HG03045 (cell line): Measurements from ENCODE around the gene TATDN2.

Experiments
- ATAC-seq: cut with Tn5 transposase; IDR thresholded peaks from one replicate; pipeline ENCODE4 v1.9.1; 2021; ENCODE audit warnings: mild to moderate bottlenecking, moderate library complexity; ENCODE audit not compliant: unreplicated experiment

The TATDN2 gene, protein sequence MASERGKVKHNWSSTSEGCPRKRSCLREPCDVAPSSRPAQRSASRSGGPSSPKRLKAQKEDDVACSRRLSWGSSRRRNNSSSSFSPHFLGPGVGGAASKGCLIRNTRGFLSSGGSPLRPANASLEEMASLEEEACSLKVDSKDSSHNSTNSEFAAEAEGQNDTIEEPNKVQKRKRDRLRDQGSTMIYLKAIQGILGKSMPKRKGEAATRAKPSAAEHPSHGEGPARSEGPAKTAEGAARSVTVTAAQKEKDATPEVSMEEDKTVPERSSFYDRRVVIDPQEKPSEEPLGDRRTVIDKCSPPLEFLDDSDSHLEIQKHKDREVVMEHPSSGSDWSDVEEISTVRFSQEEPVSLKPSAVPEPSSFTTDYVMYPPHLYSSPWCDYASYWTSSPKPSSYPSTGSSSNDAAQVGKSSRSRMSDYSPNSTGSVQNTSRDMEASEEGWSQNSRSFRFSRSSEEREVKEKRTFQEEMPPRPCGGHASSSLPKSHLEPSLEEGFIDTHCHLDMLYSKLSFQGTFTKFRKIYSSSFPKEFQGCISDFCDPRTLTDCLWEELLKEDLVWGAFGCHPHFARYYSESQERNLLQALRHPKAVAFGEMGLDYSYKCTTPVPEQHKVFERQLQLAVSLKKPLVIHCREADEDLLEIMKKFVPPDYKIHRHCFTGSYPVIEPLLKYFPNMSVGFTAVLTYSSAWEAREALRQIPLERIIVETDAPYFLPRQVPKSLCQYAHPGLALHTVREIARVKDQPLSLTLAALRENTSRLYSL

DNA sequence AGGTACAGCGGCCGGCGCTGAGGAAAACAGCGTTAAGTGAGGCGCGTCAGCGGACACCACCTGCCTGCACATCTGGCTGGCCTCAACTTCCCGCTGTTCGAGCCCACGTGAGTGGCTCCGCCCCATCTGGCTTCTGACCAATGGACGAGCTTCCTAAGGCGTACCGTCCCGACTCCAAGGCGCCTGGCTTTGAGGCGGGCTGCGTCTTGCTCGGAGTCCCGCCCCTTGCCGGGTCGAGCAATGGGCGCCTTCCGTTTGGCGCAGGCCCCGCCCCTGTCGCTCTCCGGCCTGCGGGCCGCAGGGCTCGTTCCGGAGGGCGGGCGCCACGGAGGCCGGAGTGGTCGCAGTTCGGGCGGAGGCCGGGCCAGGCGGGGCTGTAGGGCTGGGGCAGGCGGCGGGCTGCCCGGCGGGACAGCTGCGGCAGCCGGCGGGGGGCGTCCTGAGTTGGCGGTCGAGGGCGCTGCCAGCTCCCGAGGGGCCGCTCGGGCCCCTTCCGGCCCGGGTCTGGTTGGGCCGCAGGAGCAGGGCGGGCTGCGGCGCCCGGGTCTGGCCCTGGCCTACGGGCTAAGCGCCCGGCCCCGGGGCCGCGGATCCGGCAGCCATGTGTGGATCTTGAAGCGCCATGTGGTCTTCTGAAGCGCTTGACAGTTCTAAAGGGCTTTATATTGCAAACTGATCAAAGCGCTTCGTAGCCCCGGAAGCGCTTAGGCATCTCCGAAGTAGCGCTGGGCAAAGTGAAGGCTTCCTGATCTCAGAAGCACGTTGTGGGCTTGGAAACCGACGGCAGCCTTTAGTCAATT lies at the start of gene TATDN2:
TATDN2 (plus strand) TSS at position 276 of the 800 bp plus-strand sequence. CDS start 742 bp downstream, outside the sequence.
- peak; percentile 96 for ATAC-seq

DNA sequence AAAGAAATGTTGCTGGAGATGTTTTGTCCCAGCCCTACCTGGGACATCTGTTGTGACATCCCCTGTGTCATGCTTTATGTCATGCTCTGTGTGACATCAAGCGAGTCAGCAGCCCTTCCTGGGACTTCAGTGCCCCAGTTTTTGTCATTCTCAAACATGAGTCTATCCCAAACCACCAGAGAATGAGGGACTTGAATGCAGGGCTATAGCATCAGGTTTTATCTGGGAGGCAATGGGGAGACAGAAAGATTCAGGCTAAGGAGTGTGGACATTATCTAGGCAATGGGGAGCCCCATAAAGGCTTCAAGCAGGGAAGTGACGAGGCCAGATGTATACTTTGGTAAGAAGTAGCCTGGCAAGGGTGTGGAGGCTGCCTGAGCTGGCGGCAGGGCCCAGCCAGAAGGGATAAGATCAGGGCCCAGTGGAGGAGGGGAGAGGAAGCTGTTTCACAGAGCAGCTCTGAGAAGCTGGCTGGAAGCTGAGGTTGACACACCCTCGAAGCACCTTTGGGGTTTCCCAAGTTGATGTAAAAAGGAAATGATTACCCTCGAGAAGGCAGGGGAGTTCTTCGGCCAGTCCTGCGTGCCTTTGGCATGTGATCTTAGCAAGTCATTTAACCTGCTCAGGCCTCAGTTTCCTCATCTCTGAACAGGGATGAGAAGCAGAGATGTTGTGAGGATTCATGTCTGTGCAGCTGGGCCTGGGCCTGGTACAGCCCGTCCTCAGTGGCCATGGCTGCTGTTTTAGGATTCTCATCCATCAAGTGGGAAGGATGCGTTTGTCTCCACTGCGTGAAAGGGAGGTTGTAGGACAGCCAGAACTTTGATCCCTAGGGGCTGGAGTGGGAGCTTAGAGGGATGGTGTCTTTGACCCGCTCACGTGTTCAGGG lies 49.3 kb upstream of the TATDN2 start:
- peak; percentile 72 for ATAC-seq

DNA sequence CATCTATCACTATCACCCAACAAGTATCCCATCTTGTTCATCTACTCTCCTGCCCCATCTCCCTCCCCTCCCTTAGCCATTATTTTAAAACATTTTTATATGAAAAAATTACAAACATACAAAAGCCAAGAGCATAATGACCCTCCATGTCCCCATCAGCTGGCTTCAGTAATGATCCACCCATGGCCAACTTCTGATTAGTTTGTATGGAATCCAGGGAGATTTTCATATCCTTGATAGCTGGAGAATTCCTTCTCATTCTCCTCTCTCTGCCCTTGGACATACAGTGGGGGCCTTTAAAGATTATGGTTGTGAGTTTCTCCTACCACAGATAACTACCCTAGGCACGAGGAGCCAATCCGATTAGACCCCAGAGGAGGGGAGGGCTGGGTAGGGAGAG lies 43.3 kb upstream of the TATDN2 start:
- no peak for ATAC-seq

DNA sequence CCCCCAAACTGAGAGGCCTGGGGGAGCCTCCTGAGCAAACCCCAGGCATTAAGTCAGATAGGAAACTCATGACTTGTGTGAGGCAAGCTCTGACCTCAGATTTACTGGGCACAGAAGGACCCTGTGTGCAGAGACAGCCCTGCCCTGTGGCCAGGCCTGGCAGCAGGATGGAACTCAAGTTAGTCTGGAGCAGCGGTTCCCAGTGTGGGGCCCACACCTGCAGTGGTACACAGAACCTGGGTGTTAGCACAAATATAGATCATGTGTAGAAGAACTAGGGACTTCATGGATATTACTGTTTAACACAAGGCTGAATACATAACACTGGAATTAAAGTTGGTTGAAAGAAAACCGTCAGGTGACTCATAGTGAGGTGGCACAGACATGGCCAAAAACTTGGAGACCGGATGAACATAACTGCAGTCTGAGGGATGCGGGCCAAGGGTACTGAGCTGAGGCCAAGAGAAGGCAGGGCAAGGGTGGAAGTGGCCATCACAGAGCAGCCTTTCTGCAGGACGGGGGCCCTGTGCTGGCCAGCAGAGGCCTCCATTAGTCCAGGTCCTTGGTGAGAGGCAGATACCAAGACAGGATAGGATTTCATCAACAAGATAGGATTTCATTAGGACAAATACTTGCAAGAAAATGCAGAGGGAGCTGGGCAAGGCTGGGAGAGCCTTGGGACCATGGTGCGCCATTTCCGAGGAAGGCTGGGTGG lies 42.7 kb upstream of the TATDN2 start:
- no peak for ATAC-seq

DNA sequence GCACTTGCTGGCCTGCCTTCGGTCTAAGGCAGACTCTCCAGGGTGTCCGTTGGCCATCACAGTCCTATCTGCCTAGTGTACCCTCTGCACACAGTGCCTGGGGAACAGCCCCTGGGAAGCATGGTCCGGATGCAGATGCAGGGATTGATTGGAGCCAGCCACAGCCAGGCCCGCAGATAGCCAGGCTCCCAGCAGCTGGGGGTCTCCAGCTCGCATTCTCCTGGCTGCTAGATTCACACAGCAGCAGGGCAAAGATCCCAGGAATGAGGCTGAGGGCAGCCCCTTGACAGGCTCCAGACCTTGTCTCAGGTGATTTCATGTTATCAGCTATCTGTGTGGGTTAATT lies 42.1 kb upstream of the TATDN2 start:
- no peak for ATAC-seq

DNA sequence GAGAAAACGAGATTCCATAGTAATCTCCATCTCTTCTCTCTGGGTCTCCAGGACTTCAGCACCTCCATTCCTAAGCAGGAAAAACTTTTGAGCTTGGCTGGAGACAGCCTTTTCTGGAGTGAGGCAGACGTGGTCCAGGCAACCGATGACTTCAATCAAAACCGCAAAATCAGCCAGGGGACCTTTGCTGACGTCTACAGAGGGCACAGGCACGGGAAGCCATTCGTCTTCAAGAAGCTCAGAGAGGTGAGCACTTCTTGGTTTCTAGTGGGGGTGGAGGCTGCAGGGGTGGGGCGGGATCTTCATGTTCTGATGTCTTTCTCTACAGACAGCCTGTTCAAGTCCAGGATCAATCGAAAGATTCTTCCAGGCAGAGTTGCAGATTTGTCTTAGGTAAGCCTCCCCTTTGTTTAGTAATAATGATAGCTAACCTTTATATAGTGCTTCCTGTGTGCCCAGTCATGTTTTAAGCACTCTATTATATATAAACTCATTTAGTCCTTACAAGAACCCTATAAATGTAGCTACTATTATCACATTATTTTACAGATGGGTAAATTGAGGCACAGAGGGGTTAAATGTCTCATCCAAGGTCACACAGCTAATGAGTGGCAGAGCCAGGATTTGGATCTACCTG lies 35.0 kb upstream of the TATDN2 start:
- ATAC-seq: no peak

DNA sequence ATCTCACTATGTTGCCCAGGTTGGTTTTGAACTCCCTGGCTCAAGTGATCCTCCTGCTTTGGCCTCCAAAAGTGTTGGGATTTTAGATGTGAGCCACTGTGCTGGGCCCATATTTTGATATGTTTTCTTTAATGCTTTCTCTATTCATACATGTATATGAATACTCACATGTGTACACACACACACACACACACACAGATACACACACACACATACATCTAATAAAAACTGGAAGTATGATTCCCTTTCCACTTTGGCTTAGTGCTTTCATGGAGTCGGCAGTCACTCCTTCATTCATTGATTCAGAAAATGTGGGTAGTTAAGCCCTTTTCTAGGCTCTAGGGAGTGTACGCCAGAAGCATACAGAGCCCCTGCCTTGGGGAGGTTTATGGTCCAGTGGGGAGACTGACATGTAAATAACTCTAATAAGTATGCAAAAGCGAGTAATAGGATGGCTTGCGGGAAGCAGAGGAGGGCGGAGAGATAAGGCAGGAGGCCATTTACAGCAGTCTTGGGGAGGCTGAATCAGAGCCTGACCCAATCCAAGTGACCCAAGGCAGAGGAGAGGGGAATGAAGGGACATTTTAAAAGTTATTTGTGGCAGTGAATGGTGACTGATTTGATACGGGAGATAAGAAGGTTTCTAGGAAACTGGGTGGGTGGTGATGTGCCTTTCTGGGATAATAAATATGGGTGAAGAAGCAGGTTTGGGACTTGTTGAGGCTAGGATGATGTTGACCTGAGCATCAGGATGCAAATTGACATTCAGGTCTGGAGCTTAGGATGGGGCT lies 32.5 kb upstream of the TATDN2 start:
- no peak for ATAC-seq

DNA sequence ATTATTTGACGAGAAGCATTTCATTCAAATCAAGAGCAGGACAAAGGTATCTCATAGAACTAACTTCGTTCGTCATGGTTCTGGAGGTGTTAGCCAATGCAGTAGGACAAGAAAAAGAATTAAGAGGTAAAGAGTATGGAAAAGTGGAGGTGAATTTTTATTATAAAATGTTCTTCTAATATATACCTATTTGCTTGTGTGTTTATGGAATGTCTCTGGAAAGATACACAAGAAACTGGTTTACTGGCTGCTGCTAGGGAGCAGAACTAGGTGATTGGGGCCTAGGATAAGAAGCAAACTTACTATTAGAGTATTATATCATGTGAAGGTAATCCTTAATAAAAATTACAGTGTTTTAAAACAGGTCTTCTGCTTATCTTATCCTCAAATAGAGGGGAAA lies 30.9 kb upstream of the TATDN2 start:
- ATAC-seq: no peak

DNA sequence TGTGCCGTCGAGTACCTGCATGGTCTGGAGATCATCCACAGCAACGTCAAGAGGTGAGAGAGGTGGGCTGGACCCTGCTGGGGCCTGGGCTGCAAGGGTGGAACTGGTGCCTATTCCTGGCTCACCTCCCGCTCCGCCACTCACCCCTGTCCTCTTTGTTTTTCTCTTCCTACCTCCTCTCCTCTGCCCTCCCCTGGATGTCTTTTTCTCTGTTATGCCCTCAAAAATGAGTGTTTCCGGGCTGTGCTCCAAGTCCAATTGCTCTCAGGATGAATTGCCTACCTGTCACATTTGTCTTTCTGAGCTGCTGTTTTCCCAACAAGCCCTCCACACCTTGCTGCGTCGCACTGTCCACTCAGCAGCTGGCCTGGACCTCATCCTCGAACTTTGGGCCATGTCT lies 28.5 kb upstream of the TATDN2 start:
- no peak for ATAC-seq

DNA sequence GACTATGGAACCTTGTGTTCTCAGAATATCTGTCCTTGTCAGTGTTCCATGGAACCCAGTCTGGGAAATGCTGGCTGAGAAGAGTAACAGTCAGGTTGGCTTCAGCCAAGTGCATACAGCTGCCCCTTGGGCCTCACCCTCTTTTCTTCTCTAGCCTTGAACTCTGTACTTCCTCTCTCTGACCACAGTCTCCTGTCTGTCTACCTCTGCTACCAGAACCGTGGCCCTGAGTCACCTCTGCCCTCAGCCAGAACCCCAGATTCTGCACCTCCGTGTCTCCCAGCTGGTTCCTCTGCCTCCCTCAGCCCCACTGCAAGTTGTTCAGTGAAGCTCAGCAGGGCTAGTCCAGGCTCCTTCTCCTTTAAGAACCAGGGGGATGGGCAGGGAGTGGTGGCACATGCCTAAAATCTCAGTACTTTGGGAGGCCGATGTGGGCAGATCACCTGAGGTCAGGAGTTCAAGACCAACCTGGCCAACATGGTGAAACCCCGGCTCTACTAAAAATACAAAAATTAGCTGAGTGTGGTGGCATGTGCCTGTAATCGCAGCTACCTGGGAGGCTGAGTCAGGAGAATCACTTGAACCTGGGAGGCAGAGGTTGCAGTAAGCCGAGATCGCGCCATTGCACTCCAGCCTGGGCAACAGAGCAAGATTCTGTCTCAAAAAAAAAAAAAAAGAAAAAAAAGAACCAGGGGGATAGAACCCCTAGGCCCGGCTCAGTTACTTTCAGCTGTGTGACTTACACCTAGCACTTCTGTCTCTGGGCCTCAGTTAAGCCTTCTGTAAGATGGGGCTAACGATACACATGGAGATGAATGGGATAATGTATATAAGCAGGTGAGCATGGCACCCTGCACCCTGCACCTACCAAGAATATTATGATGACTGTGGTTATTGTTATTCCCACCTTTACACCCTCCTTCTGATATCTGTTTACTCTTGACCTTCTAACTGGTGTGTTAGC lies 24.3 kb upstream of the TATDN2 start:
- ATAC-seq: no peak

DNA sequence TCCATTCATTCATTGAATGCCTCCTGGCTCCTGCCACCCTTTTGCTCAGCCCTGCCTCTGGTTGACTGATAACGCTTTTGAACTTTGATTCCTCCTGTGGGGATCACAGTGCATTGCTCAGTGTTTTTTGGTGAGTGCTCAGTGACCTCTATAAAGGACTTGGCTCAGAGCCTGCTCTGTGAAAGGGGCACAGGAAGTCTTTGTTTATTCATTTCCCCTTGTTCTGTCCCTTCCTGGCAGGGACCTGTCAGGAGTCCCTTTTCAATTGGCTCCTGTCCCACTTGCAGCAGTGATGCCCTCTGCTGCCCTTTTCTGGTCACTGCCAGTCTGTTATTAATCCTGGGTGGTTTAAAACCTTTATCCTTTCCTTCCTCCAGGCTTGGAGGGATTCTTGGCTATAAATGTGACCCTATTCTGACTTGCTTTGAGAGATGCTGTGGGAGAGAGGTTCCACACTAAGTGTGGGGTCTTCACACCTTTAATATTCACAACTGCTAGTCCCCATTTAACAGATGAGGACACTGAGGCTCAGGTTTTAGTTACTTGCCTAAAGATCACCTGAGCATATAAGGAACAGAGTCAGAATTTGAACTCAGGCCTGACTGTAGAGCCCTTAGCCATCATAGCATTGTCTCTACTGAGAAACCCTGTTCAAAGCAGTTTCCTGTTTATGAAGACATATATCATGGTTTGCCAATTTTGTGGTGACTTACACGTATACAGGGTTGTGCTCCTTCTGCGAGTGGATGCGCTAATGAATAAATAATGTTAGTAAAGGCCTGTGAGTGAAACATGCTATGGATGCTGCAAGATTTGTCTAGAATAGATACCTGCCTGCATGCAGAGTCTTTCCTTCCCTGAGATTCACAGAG lies 23.2 kb upstream of the TATDN2 start:
- peak; percentile 43 for ATAC-seq

DNA sequence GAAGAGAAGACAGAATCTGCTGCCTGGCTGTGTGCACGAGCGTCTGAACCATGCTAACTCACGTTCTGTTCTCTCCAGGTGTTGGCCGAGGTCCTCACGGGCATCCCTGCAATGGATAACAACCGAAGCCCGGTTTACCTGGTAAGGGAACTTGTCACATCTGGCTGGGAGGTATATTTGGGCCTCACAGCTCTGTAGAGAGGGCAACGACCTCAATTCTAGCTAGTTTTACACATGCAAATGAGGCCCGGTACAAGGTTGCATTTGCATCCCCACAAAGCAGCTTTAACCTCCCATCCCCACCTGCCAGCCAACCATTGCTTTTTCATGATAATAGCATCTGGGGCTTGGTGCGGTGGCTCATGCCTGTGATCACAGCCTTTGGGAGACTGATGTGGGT lies 22.0 kb upstream of the TATDN2 start:
- no peak for ATAC-seq

DNA sequence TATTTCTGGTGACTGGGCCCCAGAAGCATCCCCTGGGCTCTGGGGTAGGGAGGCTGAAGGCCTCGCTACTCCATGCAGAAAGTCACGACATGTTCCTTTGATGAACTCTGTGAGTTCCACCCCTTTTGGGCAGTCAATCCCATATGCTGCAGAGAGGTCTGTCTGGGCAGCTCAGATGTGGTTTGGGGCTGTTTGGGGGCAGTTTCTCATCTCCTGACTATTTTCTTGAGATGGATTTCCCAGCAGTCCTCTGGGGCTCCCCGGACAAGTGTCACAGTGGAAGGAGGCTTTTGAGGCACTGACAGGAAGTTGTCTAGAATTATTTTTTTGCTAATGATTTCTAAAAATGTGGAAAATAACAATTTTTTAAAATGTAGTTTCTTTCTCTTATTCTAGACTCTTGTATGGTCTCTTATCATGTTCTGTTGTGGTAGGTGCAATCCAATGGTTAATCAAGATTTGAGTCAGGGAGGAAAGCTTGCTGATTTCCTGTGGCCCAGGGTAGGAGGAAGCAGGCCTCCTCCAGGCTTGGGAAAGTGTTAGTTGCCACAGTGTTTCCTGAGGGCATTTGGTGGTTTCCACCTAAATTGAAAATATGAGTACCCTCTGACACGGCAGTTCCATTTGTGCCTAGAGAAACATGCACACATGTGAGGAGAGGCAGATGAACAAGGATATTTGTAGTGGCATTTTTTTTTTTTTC lies 19.9 kb upstream of the TATDN2 start:
- no peak for ATAC-seq

DNA sequence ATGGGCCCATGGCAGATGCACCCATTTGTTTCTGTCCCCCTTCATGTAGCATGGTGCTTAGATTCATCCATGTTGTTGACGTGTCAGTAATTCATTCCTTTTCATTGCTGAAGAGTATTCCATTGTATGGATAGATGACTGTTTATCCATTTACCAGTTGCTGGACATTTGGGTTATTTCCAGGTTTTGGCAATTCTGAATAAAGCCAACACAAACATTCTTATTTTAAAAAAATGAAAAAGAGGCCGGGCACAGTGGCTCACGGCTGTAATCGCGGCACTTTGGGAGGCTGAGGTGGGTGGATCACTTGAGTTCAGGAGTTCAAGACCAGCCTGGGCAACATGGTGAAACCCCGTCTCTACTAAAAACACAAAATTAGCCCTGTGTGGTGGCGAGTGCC lies 18.7 kb upstream of the TATDN2 start:
- no peak for ATAC-seq

DNA sequence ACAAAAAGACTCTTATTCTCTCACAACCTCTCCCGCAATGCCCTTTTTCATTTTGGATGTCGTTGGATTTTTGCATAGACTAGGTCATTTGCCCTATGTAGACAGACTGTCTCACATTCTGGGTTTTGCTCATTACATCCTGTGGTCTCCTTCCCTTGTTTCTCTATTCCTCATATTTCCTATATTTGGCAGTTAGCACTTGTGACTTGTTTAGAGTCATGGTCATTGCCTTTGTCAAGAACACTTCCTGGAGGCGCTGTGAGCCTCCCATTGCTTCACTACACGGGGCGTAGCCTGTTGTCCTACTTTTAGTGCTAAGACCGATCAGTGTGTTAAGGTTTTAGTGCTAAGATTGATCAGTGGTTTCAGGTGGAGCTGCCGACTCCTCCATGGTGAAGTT lies 16.1 kb upstream of the TATDN2 start:
- ATAC-seq: no peak

DNA sequence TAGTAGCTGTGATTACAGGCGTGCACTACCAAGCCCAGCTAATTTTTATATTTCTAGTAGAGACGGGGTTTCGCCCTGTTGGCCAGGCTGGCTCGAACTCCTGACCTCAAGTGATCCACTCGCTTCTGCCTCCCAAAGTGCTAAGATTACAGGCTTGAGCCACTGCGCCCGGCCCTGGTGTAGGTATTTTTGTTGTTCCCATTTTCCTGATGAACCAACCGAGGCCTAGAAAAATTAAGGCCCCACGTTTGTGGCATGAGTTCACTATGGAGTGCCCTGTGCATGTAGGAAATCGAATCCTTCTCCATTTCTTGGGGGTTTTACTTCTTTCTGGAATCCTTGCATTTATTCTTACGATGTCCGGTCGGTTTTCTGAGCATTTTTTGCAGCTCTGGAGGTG lies 14.3 kb upstream of the TATDN2 start:
- ATAC-seq: no peak
